Prostate gland (tissue), 2 donors: ENCODE data around the gene DEAF1. TPM values are rescaled to one million over a fixed set of nuclear protein-coding genes. Genes with fewer than 3 reads are reported as not detected.

Experiments
- DNase-seq: peaks from one replicate; pipeline ENCODE4 v3.0.0-alpha.2; 2019; ENCODE audit warnings: low spot score
- H3K27ac ChIP-seq, 2 donors: fragments of 200-600 bp; sonication (generic); 2 replicates each; pipeline ENCODE4 v1.5.1; 2017 to 2019
- H3K27me3 ChIP-seq: fragments of 200-600 bp; sonication (generic); replicated peaks from 2 replicates; pipeline ENCODE4 v1.5.1; 2019; ENCODE audit not compliant: insufficient read depth
- H3K36me3 ChIP-seq, 2 donors: fragments of 200-600 bp; sonication (generic); 1 replicate in 1 of 2; 2 replicates in 1 of 2; pipeline versions ENCODE4 v1.5.1 to v1.8.1; 2017 to 2019
- H3K4me1 ChIP-seq: fragments of 200-600 bp; sonication (generic); replicated peaks from 2 replicates; pipeline ENCODE4 v1.5.1; 2019
- H3K4me3 ChIP-seq, 2 donors: fragments of 200-600 bp; sonication (generic); 2 replicates each; pipeline ENCODE4 v1.5.1; 2017 to 2019
- H3K9me3 ChIP-seq: fragments of 200-600 bp; sonication (generic); 2 replicates; pipeline ENCODE4 v1.5.1; 2017
- POLR2A ChIP-seq: fragments of 450-650 bp; IDR thresholded peaks from one replicate; pipeline ENCODE4 v1.6.1; 2016; ENCODE audit warnings: antibody characterized with exemption, mild to moderate bottlenecking
- POLR2AphosphoS5 ChIP-seq: sonication (generic); formaldehyde crosslinking; IDR thresholded peaks from one replicate; pipeline ENCODE4 v1.6.1; 2017; ENCODE audit warnings: antibody characterized with exemption
- WGBS: methylation state at CpG from one replicate; pipeline ENCODE4 v1.1.5; 2018; 5-methylcytosine and 5-hydroxymethylcytosine counted together
- intact Hi-C: fragments of 100-400 bp; cut with DNase I; formaldehyde crosslinking; loops from one replicate; pipeline ENCODE4 v1.14.2; 2022
- total RNA-seq, 2 donors: library from RNA; depleted of rRNA; stranded (reverse); fragments of >200 nt; gene quantifications; one replicate each; pipeline ENCODE4 v1.1.0, GENCODE V29; 2016
- TF ChIP-seq, protein P1 (sequence below), 4 experiments: fragments of 200-600 bp in 2 of 4; fragments of 450-650 bp in 2 of 4; sonication (generic) in 2 of 4; IDR thresholded peaks; 1 replicate in 3 of 4; 2 replicates in 1 of 4; pipeline ENCODE4 v1.5.1; 2016 to 2019; ENCODE audit warnings: antibody characterized with exemption in 4 of 4, mild to moderate bottlenecking in 2 of 4, moderate library complexity in 2 of 4

DEAF1 gene
- total RNA-seq, 2 donors from 2014 or later, result 53.5 to 102 TPM

DNA sequence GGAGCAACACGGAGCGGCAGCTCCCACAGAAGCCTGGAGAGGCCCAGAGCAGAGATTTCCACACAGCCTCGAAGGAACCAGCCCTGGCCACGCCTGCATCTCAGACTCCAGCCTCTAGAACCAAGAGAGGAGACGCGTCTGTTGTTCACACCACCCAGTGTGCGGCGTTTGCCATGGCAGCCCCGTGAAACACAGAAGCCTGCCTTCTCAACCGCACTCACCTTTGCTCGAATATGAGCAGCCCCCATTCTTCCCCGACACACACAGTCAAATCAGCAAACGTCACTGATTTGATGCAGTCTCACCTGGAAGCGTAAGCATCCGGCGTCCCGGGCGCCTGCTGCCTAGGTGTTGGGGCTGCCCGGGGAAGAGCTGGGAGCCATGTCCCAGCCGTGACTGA lies 38.0 kb upstream of the DEAF1 start:
- TF ChIP-seq POLR2AphosphoS5 (no peak), POLR2A (no peak)
- TF ChIP-seq, protein P1, sequence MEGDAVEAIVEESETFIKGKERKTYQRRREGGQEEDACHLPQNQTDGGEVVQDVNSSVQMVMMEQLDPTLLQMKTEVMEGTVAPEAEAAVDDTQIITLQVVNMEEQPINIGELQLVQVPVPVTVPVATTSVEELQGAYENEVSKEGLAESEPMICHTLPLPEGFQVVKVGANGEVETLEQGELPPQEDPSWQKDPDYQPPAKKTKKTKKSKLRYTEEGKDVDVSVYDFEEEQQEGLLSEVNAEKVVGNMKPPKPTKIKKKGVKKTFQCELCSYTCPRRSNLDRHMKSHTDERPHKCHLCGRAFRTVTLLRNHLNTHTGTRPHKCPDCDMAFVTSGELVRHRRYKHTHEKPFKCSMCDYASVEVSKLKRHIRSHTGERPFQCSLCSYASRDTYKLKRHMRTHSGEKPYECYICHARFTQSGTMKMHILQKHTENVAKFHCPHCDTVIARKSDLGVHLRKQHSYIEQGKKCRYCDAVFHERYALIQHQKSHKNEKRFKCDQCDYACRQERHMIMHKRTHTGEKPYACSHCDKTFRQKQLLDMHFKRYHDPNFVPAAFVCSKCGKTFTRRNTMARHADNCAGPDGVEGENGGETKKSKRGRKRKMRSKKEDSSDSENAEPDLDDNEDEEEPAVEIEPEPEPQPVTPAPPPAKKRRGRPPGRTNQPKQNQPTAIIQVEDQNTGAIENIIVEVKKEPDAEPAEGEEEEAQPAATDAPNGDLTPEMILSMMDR (IDR thresholded peaks at IDR 0.05), result no peak
- Histone ChIP-seq H3K4me1 (no peaks in the 10 kb centered on the region), H3K27me3 (no peaks in the 10 kb centered on the region), H3K36me3 (no peaks in the 10 kb centered on the region), H3K27ac (no peak overlapping the region), H3K4me3 (no peak overlapping the region), H3K9me3 (no peaks in the 10 kb centered on the region)
- 78% methylated on average over 20 of the region's 20 CpGs for WGBS
- intact Hi-C loops, result no loop called here
- DNase-seq, result no peak

DNA sequence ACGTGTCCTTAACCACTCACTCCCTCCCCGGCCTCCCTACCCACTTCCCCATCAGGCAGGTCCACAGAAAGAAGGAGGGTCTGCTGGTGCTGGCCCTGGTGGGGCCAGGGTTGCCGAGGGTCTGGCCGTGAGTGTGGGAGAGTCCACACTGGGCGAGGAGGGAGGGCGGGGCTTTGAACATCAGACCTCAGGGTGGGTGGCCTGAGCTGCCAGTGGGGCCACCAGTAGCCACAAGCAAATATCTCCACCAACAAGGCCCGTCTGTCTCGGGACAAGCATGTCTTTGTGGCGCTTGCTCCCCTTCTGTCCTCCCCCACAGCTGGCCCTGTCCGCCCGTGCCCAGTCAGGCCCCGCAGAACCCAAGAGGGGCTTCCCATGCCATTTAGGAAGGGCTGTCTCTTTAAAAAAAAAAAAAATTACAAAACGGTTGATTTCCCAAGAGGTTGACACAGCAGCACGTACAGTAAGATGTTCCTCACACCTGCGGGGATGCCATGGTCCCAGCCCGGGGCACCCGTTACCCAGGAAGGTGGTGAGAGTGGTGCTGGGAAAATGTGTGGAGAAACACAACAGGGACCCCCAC lies 34.6 kb upstream of the DEAF1 start:
- no peak for DNase-seq
- no peak for TF ChIP-seq POLR2A
- intact Hi-C loops, result no loop called here
- H3K36me3 ChIP-seq, result no peaks in the 10 kb centered on the region
- no peaks in the 10 kb centered on the region for H3K27me3 ChIP-seq
- no peak overlapping the region for H3K27ac ChIP-seq
- no peak overlapping the region for H3K4me3 ChIP-seq
- 42% methylated on average over 17 of the region's 17 CpGs for WGBS
- H3K9me3 ChIP-seq, result no peaks in the 10 kb centered on the region
- peaks cover 13% of the 10 kb centered on the region for H3K4me1 ChIP-seq

- WGBS, result 72% methylated on average over 15 of the region's 15 CpGs
- no peaks in the 10 kb centered on the region for H3K27me3 ChIP-seq
- peaks cover 13% of the 10 kb centered on the region for H3K4me1 ChIP-seq
- H3K4me3 ChIP-seq, result no peak overlapping the region
- intact Hi-C loops, result no loop called here
- TF ChIP-seq POLR2A, result no peak
- TF ChIP-seq, protein P1 (IDR thresholded peaks at IDR 0.05), result no peak
- TF ChIP-seq POLR2AphosphoS5, result no peak
- H3K27ac ChIP-seq, result no peak overlapping the region
- DNase-seq, result no peak
- no peaks in the 10 kb centered on the region for H3K9me3 ChIP-seq
- no peaks in the 10 kb centered on the region for H3K36me3 ChIP-seq
Measured at GRCh38 chr11:728901-729491, 34.0 kb upstream of the DEAF1 start.

DNA sequence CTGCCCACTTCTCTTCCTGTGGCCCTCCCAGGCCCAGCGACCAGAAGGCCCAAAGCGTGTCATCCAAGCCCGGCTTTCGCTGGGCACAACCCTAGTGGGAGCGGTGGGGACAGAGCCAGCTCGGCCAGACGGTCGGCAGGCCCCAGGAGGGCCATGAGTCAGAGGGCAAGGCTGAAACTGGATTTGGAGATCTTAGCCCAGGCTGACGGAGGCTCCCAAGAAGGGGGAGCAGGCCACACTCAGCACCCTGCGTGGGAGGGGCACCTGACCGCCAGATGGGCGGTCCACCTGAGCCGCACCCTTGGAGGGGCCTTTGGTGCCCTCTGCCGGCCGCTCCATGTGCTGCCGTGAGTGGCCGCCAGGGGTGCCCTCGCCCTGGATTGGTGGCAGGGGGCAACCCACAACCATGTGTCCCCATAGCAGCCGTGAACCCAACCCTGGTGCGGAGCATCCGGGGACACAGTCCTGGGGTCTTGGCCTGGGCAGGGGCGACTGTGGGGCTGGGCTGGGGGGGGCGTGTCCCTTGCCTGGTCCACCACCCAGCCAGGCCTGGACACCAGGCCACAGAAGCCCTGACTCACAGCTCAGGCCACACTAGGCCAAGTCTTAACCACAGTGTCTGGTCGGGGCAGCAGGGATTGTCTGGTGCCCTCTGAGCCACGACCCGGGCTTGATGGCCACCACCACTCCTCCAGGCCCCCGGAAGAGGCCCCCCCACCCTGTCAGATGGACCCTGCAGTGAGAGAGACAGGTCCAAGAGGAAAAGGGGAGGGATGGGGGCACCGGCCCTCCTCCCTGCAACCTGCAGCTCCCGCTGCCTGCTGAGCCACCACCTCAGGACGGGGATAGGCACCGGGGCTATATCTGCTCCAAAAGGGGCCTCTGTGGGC lies 33.1 kb upstream of the DEAF1 start:
- WGBS, result 48% methylated on average over 23 of the region's 31 CpGs
- peak overlapping the region in 1 of 2 donors; percentile 4 for H3K27ac ChIP-seq
- H3K4me3 ChIP-seq, result no peak overlapping the region
- H3K4me1 ChIP-seq, result peaks cover 13% of the 10 kb centered on the region
- H3K9me3 ChIP-seq, result no peaks in the 10 kb centered on the region
- peak; percentile 80 for DNase-seq
- intact Hi-C loops, result no loop called here
- H3K27me3 ChIP-seq, result no peaks in the 10 kb centered on the region
- no peak for TF ChIP-seq POLR2A
- TF ChIP-seq, protein P1 (IDR thresholded peaks at IDR 0.05), result peak; percentile 94 to 99 (median 97)
- peak; percentile 70 for TF ChIP-seq POLR2AphosphoS5
- H3K36me3 ChIP-seq, result no peaks in the 10 kb centered on the region

GRCh38 chr11:727281-727701 lies 32.3 kb upstream of the DEAF1 start:
- no peaks in the 10 kb centered on the region for H3K9me3 ChIP-seq
- H3K27me3 ChIP-seq, result no peaks in the 10 kb centered on the region
- no peak for TF ChIP-seq POLR2A
- no peak for TF ChIP-seq POLR2AphosphoS5
- TF ChIP-seq, protein P1 (IDR thresholded peaks at IDR 0.05), result no peak
- no peaks in the 10 kb centered on the region for H3K36me3 ChIP-seq
- no peak overlapping the region for H3K4me3 ChIP-seq
- H3K27ac ChIP-seq, result peak overlapping the region in 1 of 2 donors; percentile 4
- H3K4me1 ChIP-seq, result peaks cover 13% of the 10 kb centered on the region
- WGBS, result 86% methylated on average over 12 of the region's 12 CpGs
- no peak for DNase-seq
- intact Hi-C loops, result no loop called here
